HG03378 (cell line): ENCODE results near the gene LMLN.
"Not testable (repeated sequence)": the region's sequence is repeated elsewhere in the genome, so short reads cannot be mapped to it uniquely, and the experiment has no call there.

Source experiments
- ATAC-seq: cut with Tn5 transposase; IDR thresholded peaks from one replicate; pipeline ENCODE4 v1.9.1; 2021; ENCODE audit warnings: mild to moderate bottlenecking, moderate library complexity; ENCODE audit not compliant: unreplicated experiment

The LMLN gene

GRCh38 chr3:198025644-198026043 lies 65.6 kb downstream of the LMLN start:
- ATAC-seq: no peak

GRCh38 chr3:198026620-198027019 lies 66.6 kb downstream of the LMLN start:
- ATAC-seq: no peak

GRCh38 chr3:198027045-198027798 lies 67.2 kb downstream of the LMLN start:
- no peak for ATAC-seq

GRCh38 chr3:198027799-198028390 lies 67.9 kb downstream of the LMLN start:
- no peak for ATAC-seq

- no peak for ATAC-seq
Measured at GRCh38 chr3:198028718-198029117, 68.7 kb downstream of the LMLN start.

GRCh38 chr3:198030125-198030524 lies 70.1 kb downstream of the LMLN start:
- no peak for ATAC-seq

- ATAC-seq: no peak
Measured at GRCh38 chr3:198030726-198031125, 70.7 kb downstream of the LMLN start.

- no peak for ATAC-seq
Measured at GRCh38 chr3:198032039-198032936, 72.3 kb downstream of the LMLN start.

GRCh38 chr3:198043119-198043518 lies 83.1 kb downstream of the LMLN start:
- no peak for ATAC-seq

GRCh38 chr3:198046120-198046857 lies 86.3 kb downstream of the LMLN start:
- no peak for ATAC-seq

GRCh38 chr3:198048445-198048844 lies 88.4 kb downstream of the LMLN start:
- ATAC-seq: no peak

- no peak for ATAC-seq
Measured at GRCh38 chr3:198051836-198052235, 91.8 kb downstream of the LMLN start.

- ATAC-seq: not testable (repeated sequence)
Measured at GRCh38 chr3:198053462-198053861, 93.4 kb downstream of the LMLN start.

GRCh38 chr3:198061119-198062067 lies 101.4 kb downstream of the LMLN start:
- ATAC-seq: no peak

- no peak for ATAC-seq
Measured at GRCh38 chr3:198062068-198062465, 102.0 kb downstream of the LMLN start.

GRCh38 chr3:198064420-198064819 lies 104.4 kb downstream of the LMLN start:
- no peak for ATAC-seq

- no peak for ATAC-seq
Measured at GRCh38 chr3:198065897-198066296, 105.9 kb downstream of the LMLN start.

GRCh38 chr3:198067416-198067815 lies 107.4 kb downstream of the LMLN start:
- ATAC-seq: no peak

- ATAC-seq: no peak
Measured at GRCh38 chr3:198070871-198071270, 110.9 kb downstream of the LMLN start.
